ELF-1 (cell line): ENCODE data around the gene AQP1.

Source experiments
- DNase-seq: peaks from one replicate; pipeline ENCODE4 v3.0.0-alpha.2; 2016; ENCODE audit warnings: low read depth, low spot score

The AQP1 gene

DNA sequence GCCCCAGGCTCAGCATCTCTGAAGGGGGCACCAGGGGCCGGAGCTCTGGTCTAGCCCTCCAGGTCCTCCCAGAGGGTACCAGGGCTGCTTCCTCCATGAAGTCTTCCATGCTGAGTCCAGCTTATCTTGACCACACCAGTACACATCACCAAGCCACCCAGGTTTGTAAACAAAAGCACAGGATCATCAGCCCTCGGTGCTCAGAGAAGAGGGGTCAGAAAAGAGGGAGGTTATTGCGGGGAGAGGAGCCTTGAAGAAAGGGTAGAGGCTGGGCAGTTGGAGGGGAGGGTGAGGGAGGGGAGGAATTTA, 23.9 kb downstream of the AQP1 start:
- DNase-seq, result no peak

GRCh38 chr7:30936650-30937245, 25.1 kb downstream of the AQP1 start:
- DNase-seq, result no peak

- no peak for DNase-seq
Observed at GRCh38 chr7:30937416-30937815, 25.8 kb downstream of the AQP1 start.

DNA sequence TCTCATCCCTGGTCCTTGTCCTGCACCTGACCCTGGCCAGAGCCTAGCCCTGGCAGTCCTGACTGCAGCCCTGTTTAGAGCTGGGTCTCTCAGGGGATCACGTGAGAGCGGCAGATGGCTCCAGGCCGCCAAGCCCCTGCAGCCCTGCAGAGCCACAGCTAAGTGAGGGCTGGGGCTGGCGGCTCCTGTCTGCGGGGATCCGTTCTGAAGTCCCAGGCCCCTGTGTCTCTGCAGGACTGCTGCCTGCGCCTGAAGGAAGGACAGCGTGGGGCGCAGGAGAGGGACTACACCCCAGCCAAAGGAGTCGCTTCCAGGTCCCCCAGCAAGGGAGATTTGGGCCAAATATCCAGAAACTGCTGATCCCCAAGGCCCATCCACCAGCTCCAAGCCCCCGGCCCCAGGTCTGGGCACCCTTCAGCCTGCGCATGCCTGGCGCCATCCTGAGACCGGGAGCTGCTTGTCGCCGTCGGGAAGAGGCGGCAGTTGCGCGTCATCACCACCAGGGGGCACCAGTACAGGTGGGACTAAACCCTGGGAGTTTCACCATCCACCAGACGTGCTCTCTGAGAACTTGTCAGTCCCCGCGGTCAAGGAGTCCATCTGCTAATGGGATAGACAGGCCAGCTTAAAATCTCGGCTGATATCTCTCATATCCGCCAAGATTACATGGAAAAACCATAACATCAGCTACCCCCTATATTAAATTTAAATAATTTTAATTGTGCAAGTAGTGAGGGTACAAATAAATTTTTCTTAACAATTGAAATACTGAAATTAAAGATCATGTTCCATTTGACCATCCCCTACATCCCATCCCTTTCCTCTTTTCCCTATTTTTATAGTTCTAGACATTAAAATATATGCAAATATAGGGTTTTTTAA, 27.0 kb downstream of the AQP1 start:
- peak; percentile 97 for DNase-seq

DNA sequence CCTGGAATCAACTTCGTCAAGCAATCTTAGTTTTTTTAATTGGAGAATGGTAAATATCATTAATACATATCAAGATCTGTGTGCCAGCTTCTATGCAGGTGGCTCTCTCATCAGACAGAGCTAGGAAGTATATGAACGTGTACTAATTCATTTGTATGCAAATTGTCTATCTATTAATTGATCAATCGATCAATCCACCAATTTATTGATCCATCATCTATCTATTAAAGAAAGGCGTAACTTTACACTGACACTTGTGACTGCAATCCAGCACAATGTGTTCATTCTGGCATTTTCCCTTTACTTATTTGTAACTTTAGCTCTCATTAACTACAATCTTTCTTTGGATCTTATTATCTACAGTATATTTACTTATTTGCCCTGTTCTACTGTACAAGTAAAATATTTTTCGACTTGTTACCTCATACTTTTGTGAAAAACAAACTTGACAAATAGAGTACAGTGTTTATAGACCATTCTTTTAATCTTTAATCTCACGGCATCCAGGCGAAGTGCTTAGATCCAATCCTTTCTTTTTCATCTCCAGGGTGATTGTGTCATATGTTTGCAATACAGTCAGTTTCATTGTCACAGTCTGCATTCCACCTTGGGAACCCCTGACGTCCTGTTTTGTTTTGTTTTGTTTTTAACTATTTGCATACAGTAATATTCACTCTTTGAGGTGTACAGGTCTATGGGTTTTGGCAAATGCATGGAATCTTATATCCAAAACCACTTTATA, 30.1 kb downstream of the AQP1 start:
- DNase-seq, result no peak

DNA sequence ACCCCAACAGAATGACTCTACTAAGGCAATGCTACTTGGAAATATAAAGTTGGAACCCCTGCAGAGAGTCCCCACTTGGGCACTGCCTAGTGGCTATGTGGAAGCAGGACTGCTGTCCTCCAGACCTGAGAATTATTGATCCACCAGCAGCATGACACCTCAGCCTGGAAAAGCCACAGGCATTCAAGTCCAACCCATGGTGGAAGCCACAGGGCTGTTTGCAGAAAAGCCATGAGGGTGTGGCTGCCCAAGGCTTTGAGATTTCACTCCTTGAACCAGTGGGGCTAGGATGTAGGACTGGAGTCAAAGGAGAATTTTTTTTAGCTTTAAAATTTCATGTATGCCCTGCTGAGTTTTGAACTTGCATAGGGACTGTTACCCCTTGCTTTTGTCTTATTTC, 38.5 kb downstream of the AQP1 start:
- no peak for DNase-seq

DNA sequence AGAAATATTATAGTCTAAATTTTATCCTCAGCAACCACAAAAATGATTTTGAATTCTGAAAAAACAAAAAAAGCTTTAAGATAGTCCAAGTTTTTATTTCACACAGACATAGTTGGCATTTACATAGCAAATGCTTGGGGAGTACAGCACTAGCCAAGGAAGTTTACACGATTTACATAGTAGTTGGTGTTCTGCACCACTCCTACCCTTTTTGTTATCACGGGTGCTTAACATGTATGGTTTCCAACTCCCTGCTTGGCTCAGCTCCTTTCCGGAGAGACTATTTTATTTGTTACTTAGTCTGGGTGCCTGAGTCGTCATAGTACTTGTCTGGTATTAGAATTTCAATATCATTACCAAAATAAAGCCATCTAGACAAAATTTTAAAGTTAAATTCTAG, 43.3 kb downstream of the AQP1 start:
- DNase-seq, result no peak

DNA sequence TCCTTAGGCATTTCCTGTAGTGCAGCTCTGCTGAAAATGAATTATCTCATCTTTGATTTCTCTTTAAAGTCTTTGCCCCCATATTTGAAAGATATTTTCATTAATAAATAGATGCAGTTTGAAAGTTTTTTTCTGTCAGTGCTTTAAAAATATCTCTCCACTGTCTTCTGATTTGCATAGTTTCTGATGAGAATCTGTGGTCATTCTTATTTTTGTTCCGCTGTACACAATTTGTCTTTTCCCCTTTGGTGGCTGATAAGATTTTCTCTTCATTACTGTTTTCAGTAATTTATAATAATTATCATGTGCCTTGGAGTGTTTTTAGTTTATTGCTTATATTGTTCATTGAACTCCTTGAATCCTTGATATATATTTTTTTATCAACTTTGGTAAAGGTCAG, 45.1 kb downstream of the AQP1 start:
- no peak for DNase-seq

DNA sequence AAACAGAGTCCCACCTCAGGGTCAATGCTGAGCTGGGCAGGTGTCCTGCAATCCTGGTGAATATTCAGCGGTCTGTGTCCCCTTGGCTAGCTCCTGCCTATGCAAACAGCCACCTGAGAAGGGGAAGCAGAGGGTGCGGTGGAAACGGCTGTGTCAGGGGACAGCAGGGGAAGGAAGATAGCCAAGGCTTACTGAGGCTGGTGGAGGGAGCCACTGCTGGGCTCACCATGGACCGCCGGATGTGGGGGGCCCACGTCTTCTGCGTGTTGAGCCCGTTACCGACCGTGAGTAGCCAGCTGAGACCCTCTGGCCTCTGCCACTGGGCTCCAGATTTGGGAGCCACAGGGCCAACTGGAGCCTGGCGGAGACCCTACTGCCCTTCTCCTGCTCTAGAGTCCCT, 52.2 kb downstream of the AQP1 start, which contains the start of gene GHRHR:
TSS of gene GHRHR (plus strand) at position 112 of the 400 bp plus-strand sequence. CDS start at position 228, 116 bp downstream.
- DNase-seq, result no peak

DNA sequence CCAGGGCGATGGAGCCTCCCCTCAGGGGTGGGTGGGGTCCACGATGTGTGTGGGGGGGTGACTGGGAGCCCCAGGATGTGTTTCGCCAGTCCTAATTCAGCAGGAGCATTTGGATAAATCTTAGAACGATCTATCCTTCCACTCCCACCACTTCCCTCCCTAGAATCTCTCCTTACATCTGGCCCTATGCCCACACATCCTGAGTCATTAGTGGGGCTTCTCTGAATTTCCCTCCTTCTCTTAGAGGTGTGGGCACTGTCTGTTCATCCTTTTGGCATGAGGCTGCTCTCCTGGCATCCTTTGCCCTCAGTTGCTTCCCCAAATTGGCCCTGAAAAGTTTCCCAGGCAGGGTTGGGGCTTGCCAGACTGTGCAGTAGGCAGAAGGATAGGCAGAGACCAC, 53.7 kb downstream of the AQP1 start:
- no peak for DNase-seq

DNA sequence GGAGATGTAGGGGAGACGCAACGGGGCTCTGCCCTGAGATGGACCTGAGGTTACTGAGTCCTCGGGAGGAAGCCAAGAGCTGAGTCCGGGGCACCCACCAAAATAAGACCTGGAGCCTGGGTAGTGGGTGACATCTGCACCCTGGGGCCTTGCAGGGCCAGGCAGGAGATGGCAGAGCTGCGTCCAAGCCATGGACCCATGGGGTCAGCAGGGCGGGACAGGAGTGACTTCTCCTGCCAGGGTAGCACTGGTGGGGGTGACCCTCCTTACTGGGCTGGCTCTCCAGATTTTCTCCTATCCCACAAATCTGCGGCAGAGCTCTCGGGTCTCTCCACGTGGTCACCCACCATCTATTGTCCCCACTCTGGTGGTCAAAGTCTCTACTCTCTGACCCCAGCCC, 54.2 kb downstream of the AQP1 start:
- DNase-seq, result no peak

DNA sequence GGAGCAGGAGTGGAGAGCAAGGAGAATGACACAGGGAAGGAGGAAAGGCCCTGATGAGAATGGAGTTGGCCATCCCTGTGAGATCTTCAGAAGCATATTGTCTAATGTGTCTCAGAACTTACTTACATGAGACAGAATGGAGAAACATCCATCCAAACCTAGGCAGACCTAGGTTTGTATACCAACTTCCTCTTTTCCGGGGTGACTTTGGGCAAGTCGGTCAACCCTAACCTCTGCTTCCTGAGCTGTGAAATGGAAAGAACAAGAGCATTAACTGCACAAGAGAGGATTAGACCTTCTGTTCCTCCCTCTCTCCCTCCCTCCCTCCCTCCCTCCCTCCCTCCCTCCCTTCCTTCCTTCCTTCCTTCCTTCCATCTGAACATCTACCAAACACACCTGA, 56.6 kb downstream of the AQP1 start:
- DNase-seq, result no peak

DNA sequence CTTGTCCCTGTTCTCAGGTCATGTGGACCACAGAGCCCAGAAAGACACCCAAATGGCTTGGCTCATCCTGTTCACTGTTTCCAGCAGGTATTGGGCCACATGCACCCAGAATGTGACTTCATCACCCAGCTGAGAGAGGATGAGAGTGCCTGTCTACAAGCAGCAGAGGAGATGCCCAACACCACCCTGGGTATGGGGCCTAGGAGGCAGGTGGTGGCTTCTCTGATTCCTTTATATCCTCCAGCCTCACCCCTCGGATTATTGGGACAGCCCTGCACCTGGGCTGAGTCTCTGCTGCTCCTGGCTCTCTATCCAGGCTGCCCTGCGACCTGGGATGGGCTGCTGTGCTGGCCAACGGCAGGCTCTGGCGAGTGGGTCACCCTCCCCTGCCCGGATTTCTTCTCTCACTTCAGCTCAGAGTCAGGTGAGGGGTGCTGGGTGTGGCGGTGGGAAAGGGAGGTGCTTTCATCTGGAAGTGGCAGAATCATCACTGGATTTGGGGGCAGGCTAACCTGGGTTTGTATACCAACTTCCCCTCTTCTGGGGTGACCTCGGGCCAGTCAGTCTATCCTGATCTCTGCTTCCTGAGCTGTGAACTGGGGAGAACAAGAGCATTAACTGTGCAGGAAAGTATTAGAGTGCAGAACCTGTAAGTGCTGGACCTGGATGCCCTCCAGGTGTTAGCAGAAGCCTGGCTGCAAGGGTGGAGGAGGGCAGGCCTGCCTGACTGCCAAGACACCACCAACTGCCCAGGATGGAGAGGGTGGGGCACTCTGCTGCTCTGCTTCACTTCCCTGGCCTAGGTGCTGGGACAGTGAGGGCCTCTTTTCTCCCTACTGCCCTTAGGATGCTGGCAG, 57.3 kb downstream of the AQP1 start:
- no peak for DNase-seq

- DNase-seq, result no peak
Observed at GRCh38 chr7:30969604-30969970, 57.9 kb downstream of the AQP1 start.

- no peak for DNase-seq
Observed at GRCh38 chr7:30970074-30970473, 58.4 kb downstream of the AQP1 start.

DNA sequence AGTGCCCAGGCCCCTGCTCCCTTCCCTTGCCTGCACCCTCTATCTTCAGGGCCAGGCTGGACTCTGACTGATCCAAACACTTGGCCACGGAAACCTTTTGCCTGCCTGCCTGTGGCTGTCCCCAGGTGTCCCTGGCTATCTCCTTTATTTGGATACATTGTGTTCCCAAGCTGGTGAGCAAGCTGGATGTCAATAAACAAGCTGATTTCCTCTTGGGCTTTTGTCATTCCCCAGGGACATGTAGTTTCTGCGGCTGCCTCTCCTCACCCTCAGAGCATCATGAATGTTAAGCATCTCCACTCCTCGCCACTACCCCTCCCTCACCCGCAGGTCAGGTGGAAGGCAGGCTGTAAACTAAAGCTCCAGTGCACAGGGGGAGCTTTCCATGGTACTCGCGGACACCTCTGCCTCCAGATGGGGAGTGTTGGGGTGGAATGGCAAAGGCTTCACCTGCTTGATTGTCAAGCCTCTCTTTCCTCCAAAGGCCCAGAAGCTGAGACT, 59.0 kb downstream of the AQP1 start:
- peak; percentile 58 for DNase-seq

- DNase-seq, result no peak
Observed at GRCh38 chr7:30971440-30971839, 59.8 kb downstream of the AQP1 start.

GRCh38 chr7:30971840-30972563, 60.3 kb downstream of the AQP1 start:
- DNase-seq, result no peak

DNA sequence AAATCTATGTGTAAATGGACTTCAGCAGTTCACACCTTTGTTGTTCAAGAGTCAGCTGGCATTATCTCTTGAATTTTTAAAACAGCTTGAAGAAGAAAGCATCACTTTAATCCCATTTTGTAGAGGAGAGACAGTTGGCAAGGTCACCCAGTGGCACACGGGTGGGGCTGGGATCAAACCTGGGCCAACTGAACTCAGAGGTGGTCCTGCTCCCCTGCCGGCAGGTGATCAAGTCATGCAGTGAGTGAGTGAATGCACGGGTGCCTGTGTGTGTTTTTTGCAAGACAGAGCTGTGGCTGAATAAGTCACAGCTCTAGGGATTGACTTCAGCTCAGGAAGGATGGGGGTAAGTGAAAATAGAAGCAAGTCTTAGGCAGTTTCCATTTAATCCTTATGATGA, 61.6 kb downstream of the AQP1 start:
- DNase-seq, result no peak

DNA sequence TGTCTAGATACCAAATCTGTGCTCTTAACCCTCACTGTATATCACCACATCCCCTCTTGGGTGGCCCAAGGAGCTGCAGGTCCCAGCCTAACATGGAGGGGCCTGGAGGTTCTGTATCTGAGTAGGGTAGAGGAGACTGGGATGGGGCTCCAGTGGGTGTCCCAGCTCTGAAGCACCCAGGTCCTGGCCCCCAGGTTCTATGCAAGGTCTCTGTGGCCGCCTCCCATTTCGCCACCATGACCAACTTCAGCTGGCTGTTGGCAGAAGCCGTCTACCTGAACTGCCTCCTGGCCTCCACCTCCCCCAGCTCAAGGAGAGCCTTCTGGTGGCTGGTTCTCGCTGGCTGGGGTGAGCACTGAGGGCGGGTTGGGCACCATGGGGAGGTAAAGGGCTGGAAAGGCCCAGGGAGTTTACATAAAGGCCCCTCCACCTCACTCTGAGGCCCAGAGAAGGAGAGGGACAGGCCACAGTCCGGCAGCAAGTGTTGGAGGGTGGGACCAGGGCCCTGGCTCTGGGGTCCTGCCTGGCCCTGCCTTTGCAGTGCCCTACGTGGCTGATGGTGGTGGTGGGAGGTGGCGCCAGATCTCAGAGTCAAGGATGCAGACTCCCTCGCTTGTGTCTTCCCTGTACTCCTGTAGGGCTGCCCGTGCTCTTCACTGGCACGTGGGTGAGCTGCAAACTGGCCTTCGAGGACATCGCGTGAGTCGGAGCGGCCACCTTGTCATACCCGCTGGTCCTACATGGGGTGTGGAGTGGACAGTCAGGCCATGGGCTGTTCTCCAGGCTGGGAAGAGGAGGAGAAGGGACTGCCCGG, 62.3 kb downstream of the AQP1 start:
- no peak for DNase-seq
